ENCODE measurements around the gene GREM2.

Gene GREM2

DNA sequence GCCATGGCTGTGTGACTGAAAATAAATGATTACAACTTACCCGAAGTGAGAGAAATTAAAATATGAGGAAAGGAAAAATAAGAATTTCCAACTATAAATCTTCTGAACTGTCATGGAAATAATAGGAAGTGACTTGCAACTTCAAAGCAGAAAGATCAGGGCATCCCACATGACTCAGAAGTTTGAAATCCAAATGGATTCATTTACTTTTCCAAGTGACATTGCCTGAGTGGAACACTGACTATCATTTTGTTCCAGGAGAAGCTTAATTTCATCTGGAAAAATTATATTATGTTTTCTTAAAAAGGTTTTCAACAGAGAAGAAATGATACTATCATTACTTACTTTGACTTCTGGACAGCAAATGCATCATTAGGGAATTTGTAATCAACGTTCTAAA is 110.8 kb downstream of the GREM2 start:
- Histone ChIP-seq H3K36me3 (ENCODE audit: insufficient read depth, low read length) (no peaks in the 10 kb centered on the region), H3K9me2 (replicated peaks; ENCODE audit: low read depth, low read length) (no peaks in the 10 kb centered on the region), H3K27me3 (ENCODE audit: insufficient read depth, low read length, poor library complexity, severe bottlenecking) (no peaks in the 10 kb centered on the region), H3K9me3 (ENCODE audit: insufficient read depth, low read depth, low read length) (no peaks in the 10 kb centered on the region), H2AFZ (ENCODE audit: low read length) (no peak overlapping the region), H4K20me1 (ENCODE audit: insufficient read depth, low read length, poor library complexity, severe bottlenecking) (no peaks in the 10 kb centered on the region), H3K79me2 (ENCODE audit: insufficient read depth, low read length) (no peaks in the 10 kb centered on the region), H3K4me3 (ENCODE audit: low read length, poor library complexity, severe bottlenecking) (no peak overlapping the region), H3F3A (ENCODE audit: low read depth) (no peaks in the 10 kb centered on the region), H3K4me2 (ENCODE audit: low read depth, low read length, poor library complexity, severe bottlenecking) (no peak overlapping the region), H3K4me1 (ENCODE audit: insufficient read depth, low read length, poor library complexity, severe bottlenecking) (no peaks in the 10 kb centered on the region), H3K9ac (ENCODE audit: low read depth, low read length, poor library complexity, severe bottlenecking) (no peak overlapping the region)
- no peak for TF ChIP-seq EZH2phosphoT487 (IDR thresholded peaks at IDR 0.05; ENCODE audit: borderline replicate concordance)
- TF ChIP-seq, protein P1, sequence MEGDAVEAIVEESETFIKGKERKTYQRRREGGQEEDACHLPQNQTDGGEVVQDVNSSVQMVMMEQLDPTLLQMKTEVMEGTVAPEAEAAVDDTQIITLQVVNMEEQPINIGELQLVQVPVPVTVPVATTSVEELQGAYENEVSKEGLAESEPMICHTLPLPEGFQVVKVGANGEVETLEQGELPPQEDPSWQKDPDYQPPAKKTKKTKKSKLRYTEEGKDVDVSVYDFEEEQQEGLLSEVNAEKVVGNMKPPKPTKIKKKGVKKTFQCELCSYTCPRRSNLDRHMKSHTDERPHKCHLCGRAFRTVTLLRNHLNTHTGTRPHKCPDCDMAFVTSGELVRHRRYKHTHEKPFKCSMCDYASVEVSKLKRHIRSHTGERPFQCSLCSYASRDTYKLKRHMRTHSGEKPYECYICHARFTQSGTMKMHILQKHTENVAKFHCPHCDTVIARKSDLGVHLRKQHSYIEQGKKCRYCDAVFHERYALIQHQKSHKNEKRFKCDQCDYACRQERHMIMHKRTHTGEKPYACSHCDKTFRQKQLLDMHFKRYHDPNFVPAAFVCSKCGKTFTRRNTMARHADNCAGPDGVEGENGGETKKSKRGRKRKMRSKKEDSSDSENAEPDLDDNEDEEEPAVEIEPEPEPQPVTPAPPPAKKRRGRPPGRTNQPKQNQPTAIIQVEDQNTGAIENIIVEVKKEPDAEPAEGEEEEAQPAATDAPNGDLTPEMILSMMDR (conservative IDR thresholded peaks at IDR 0.05; ENCODE audit: low read length): no peak

DNA sequence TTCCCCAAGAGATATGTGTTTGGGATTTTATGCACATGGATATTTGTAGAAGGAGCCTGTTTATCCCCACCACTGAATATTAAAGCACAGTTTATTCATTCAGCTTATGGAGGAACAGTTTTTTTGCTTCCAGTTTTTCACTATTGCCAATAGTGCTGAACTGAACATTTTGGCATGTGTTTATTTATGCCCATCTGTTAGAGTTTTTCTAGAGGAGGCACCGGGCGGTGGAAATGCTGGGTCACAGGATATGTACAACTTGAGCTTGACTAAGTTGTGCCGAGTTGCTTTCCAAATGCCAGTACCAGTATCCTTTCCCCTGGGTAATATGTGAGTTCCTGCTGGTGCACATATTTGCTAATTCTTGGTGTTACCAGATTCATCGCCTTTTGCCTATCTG is 111.3 kb downstream of the GREM2 start:
- no peaks in the 10 kb centered on the region for H3F3A ChIP-seq (ENCODE audit: low read depth)

DNA sequence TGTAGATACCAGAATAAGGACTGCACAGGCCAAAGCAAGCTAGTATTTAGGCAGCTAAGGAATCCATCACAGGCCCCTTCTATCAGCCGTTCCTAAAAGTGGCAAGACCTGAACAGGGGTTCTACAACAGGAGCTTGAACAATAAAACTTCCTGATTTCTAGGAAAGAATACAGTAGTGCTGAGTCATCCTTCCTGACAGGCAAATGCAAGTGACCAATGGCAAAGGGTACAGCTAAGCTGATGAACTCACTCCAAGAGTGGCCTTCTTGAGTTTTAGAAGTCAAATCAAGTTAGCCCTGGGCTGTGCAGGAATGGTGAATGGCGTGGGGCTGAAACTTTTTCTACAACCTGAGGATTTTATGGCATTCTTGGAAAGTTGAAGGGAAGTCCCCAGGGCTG is 112.9 kb downstream of the GREM2 start:
- no peak overlapping the region for H3K4me2 ChIP-seq (ENCODE audit: low read depth, low read length, poor library complexity, severe bottlenecking)
- no peak overlapping the region for H2AFZ ChIP-seq (ENCODE audit: low read length)

More for the DNA sequence above, 111.3 kb downstream of the GREM2 start:
- Histone ChIP-seq H3K27me3 (ENCODE audit: insufficient read depth, low read length, poor library complexity, severe bottlenecking) (no peaks in the 10 kb centered on the region), H4K20me1 (ENCODE audit: insufficient read depth, low read length, poor library complexity, severe bottlenecking) (no peaks in the 10 kb centered on the region), H3K4me2 (ENCODE audit: low read depth, low read length, poor library complexity, severe bottlenecking) (no peak overlapping the region), H3K9ac (ENCODE audit: low read depth, low read length, poor library complexity, severe bottlenecking) (no peak overlapping the region), H3K9me2 (replicated peaks; ENCODE audit: low read depth, low read length) (no peaks in the 10 kb centered on the region), H2AFZ (ENCODE audit: low read length) (no peak overlapping the region), H3K4me3 (ENCODE audit: low read length, poor library complexity, severe bottlenecking) (no peak overlapping the region), H3K36me3 (ENCODE audit: insufficient read depth, low read length) (no peaks in the 10 kb centered on the region), H3K4me1 (ENCODE audit: insufficient read depth, low read length, poor library complexity, severe bottlenecking) (no peaks in the 10 kb centered on the region), H3K9me3 (ENCODE audit: insufficient read depth, low read depth, low read length) (no peaks in the 10 kb centered on the region), H3K79me2 (ENCODE audit: insufficient read depth, low read length) (no peaks in the 10 kb centered on the region)
- TF ChIP-seq, protein P1 (conservative IDR thresholded peaks at IDR 0.05; ENCODE audit: low read length): no peak
- no peak for TF ChIP-seq EZH2phosphoT487 (IDR thresholded peaks at IDR 0.05; ENCODE audit: borderline replicate concordance)

More for the DNA sequence above, 112.9 kb downstream of the GREM2 start:
- Histone ChIP-seq H3K9me3 (ENCODE audit: insufficient read depth, low read depth, low read length) (no peaks in the 10 kb centered on the region), H3K27me3 (ENCODE audit: insufficient read depth, low read length, poor library complexity, severe bottlenecking) (no peaks in the 10 kb centered on the region), H4K20me1 (ENCODE audit: insufficient read depth, low read length, poor library complexity, severe bottlenecking) (no peaks in the 10 kb centered on the region), H3K9me2 (replicated peaks; ENCODE audit: low read depth, low read length) (no peaks in the 10 kb centered on the region), H3F3A (ENCODE audit: low read depth) (no peaks in the 10 kb centered on the region), H3K4me1 (ENCODE audit: insufficient read depth, low read length, poor library complexity, severe bottlenecking) (no peaks in the 10 kb centered on the region), H3K36me3 (ENCODE audit: insufficient read depth, low read length) (no peaks in the 10 kb centered on the region), H3K9ac (ENCODE audit: low read depth, low read length, poor library complexity, severe bottlenecking) (no peak overlapping the region), H3K79me2 (ENCODE audit: insufficient read depth, low read length) (no peaks in the 10 kb centered on the region), H3K4me3 (ENCODE audit: low read length, poor library complexity, severe bottlenecking) (no peak overlapping the region)
- no peak for TF ChIP-seq EZH2phosphoT487 (IDR thresholded peaks at IDR 0.05; ENCODE audit: borderline replicate concordance)
- TF ChIP-seq, protein P1 (conservative IDR thresholded peaks at IDR 0.05; ENCODE audit: low read length): no peak

Measured in Loucy (cell line).